Hematopoietic multipotent progenitor cell (in vitro differentiated cells): ENCODE measurements around the gene KRTAP27-1. TPM values are rescaled to one million over a fixed set of nuclear protein-coding genes. Genes with fewer than 3 reads are reported as not detected.

Experiments
- DNase-seq, 3 donors: peaks; one replicate each; pipeline ENCODE4 v3.0.0-alpha.2; 2011 to 2015; ENCODE audit warnings: low read depth in 2 of 3, low spot score in 2 of 3
- total RNA-seq: library from RNA; depleted of rRNA; stranded (reverse); fragments of >200 nt; gene quantifications from one replicate; pipeline ENCODE4 v1.2.3, GENCODE V29; 2012

KRTAP27-1 gene
- total RNA-seq = not detected

- DNase-seq = no peak
Observed at GRCh38 chr21:30337276-30337744, at the start of gene KRTAP27-1. Gene KRTAP27-1, minus strand, starts transcription at chr21:30337694. Its CDS starts 26 bp downstream, at chr21:30337668.

GRCh38 chr21:30382201-30382600 is 44.7 kb upstream of the KRTAP27-1 start:
- DNase-seq = no peak

- DNase-seq = no peak
Observed at GRCh38 chr21:30372139-30372770, 34.8 kb upstream of the KRTAP27-1 start, which contains the start of gene KRTAP13-2. Gene KRTAP13-2, minus strand, starts transcription at chr21:30372271. Its CDS starts 58 bp downstream, at chr21:30372213.

- DNase-seq = no peak
Observed at GRCh38 chr21:30355906-30356305, 18.4 kb upstream of the KRTAP27-1 start.

GRCh38 chr21:30354308-30355005 is 17.0 kb upstream of the KRTAP27-1 start:
- no peak for DNase-seq

GRCh38 chr21:30351534-30351933 is 14.0 kb upstream of the KRTAP27-1 start:
- DNase-seq = no peak

GRCh38 chr21:30349572-30349971 is 12.1 kb upstream of the KRTAP27-1 start:
- DNase-seq = no peak

GRCh38 chr21:30348506-30348905 is 11.0 kb upstream of the KRTAP27-1 start, which contains the start of gene KRTAP23-1:
Gene KRTAP23-1, minus strand, starts transcription at chr21:30348606. Its CDS starts 0 bp downstream, at chr21:30348606.
- no peak for DNase-seq

- no peak for DNase-seq
Observed at GRCh38 chr21:30345014-30345413, 7.5 kb upstream of the KRTAP27-1 start.

- DNase-seq = peak; percentile 1 to 40 (median 12)
Observed at GRCh38 chr21:30340714-30341573, 3.5 kb upstream of the KRTAP27-1 start.

GRCh38 chr21:30338717-30339116 is 1.2 kb upstream of the KRTAP27-1 start:
- no peak for DNase-seq

- DNase-seq = no peak
Observed at GRCh38 chr21:30337772-30338171, 278 bp upstream of the KRTAP27-1 start.

GRCh38 chr21:30336596-30336995 is 898 bp downstream of the KRTAP27-1 start:
- DNase-seq = no peak

GRCh38 chr21:30333736-30334135 is 3.8 kb downstream of the KRTAP27-1 start:
- no peak for DNase-seq

GRCh38 chr21:30332681-30333080 is 4.8 kb downstream of the KRTAP27-1 start:
- DNase-seq = no peak

- DNase-seq = no peak
Observed at GRCh38 chr21:30329203-30329875, 8.2 kb downstream of the KRTAP27-1 start.

GRCh38 chr21:30326390-30326789 is 11.1 kb downstream of the KRTAP27-1 start:
- no peak for DNase-seq

- no peak for DNase-seq
Observed at GRCh38 chr21:30320215-30320614, 17.3 kb downstream of the KRTAP27-1 start, which contains the start of gene KRTAP26-1. Gene KRTAP26-1, minus strand, starts transcription at chr21:30320315. Its CDS starts 280 bp downstream, at chr21:30320035.

GRCh38 chr21:30315701-30316100 is 21.8 kb downstream of the KRTAP27-1 start:
- no peak for DNase-seq

- no peak for DNase-seq
Observed at GRCh38 chr21:30306884-30307283, 30.6 kb downstream of the KRTAP27-1 start.
